ENCODE data around the gene ROR2.

DNA sequence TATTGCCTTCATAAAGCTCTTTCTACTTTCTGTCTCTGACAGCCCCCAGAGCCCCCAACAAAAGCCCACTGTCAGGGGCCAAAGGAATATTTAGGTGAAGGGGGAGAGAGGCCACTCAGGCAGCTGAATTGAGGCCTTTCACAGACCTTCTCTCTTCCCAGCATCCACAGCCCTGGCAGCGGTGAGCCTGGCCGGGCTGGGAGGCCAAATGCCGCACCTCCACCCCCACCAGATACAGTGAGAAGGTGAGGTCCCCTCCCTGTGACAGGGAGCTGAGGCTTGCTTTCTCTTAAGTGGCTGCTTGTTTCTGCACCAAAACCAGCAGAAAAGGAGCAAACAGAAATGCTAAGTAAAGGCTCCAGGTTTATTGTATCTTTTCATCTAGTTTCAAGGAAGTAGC lies 168.1 kb downstream of the ROR2 start:
- TF ChIP-seq, protein P1, sequence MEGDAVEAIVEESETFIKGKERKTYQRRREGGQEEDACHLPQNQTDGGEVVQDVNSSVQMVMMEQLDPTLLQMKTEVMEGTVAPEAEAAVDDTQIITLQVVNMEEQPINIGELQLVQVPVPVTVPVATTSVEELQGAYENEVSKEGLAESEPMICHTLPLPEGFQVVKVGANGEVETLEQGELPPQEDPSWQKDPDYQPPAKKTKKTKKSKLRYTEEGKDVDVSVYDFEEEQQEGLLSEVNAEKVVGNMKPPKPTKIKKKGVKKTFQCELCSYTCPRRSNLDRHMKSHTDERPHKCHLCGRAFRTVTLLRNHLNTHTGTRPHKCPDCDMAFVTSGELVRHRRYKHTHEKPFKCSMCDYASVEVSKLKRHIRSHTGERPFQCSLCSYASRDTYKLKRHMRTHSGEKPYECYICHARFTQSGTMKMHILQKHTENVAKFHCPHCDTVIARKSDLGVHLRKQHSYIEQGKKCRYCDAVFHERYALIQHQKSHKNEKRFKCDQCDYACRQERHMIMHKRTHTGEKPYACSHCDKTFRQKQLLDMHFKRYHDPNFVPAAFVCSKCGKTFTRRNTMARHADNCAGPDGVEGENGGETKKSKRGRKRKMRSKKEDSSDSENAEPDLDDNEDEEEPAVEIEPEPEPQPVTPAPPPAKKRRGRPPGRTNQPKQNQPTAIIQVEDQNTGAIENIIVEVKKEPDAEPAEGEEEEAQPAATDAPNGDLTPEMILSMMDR (IDR thresholded peaks at IDR 0.05; ENCODE audit: insufficient read depth, low read length, poor library complexity, severe bottlenecking), result no peak
- TF ChIP-seq EZH2phosphoT487 (conservative IDR thresholded peaks at IDR 0.05; ENCODE audit: low read length), result no peak
